CD4-positive, alpha-beta T cell treated with Interleukin-12 subunit alpha and Interleukin-12 subunit beta, for 1 hour (primary cell): ENCODE data around the gene OR7C2.
"Not testable (repeated sequence)": the region's sequence is repeated elsewhere in the genome, so short reads cannot be mapped to it uniquely, and the experiment has no call there.

Experiments used
- DNase-seq: peaks from one replicate; pipeline ENCODE4 v3.0.0-alpha.2; 2020

The OR7C2 gene

GRCh38 chr19:14941189-14941588 is at the start of gene OR7C2:
TSS of gene OR7C2 (plus strand) at chr19:14941489. CDS start at chr19:14941489, 0 bp downstream.
- no peak for DNase-seq

DNA sequence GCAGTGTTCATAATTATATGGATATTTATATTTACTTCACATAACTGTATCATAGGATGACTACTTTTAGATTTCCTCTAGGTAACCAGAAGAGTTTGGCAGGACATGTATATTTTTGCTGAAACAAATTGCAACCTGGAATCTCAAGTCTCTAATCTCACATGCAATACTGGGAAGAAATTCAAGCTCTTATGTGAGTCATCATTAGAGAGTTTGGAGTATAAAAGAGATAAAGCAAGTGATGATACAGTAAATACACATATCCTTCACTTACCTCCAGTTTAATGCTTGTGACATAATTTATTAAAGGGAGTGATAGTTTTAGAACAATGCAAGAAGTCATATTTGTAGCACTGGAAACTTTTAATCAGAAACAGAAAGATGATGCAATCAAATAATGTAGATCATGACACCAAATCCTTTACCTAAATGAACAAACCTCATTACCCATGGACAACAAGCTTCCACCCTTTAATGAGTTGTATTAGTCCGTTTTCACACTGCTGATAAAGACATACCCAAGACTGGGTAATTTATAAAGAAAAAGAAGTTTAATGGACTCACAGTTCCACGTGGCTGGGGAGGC is 39.5 kb upstream of the OR7C2 start:
- DNase-seq = no peak

DNA sequence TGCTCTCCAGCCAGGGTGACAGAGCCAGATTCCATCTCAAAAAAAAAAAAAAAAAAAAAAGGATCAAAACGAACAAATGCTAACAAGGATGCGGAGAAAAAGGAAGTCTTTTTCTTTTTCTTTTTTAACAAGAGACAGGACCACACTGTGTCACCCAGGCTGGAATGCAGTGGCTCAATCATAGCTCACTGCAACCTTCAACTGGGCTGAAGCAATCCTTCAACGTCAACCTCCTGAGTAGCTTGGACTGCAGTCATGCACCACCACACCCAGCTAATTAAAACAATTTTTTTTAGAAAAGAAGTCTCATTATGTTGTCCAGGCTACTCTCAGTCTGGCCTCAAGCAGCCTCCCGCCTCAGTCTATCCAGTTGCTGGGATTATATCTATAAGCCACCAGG is 34.6 kb upstream of the OR7C2 start:
- no peak for DNase-seq

DNA sequence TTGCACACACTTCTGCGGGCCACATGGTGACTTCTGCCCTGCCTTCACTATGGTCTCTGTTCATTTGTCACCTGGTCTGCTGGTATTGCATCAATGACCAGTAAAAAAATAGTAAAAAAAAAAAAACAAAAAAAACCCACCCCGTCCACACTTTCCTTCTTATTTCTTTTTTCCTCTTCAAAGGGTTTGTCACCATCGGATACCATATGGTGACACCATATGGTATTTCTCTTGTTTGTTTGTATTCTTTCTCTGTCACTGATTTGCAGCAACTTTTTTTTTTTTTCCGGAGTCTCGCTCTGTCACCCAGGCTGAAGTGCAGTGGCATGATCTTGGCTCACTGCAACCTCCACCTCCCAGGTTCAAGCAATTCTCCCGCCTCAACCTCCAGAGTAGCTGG is 26.2 kb upstream of the OR7C2 start:
- DNase-seq = no peak

- DNase-seq = no peak
These were observed 24.4 kb upstream of the OR7C2 start for GRCh38 chr19:14916848-14917247.

GRCh38 chr19:14933506-14933905 is 7.8 kb upstream of the OR7C2 start:
- no peak for DNase-seq

DNA sequence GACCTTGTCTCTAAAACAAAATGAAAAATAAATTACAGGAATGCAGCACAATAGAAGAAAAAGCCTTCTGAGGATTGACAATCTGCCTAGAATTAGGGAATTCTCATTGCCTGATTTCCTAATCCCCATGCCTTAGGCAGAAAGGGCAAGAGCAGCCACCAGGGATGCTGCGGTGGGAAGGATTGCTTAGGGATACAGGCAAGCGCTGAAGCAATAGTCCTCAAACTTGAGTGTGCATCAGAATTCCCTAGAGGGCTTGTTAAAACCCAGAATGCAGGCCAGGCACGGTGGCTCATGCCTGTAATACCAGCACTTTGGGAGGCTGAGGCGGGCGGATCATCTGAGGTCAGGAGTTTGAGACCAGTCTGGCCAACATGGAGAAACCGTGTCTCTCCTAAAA is 1.0 kb upstream of the OR7C2 start:
- DNase-seq = no peak

GRCh38 chr19:14943601-14944000 is 2.3 kb downstream of the OR7C2 start:
- DNase-seq = no peak

DNA sequence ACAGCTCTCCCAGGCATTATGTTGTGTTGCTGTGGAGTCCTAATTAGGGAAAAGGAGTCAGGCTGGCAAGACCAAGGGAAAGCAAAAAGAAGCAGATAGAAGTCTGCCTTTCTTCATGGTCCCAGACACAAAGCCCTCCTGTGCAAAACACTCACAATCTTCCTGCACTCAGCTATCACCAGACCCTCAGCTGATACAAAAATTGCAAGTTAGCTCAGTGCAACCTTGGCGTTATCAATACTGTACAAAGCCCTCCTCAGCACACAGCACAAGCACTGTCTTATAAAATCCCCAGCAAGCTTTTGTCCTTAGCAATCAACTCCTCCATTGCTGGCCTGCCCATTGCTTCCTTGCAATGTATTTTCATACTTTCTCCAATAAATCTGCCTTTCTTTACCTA is 3.2 kb downstream of the OR7C2 start:
- no peak for DNase-seq

DNA sequence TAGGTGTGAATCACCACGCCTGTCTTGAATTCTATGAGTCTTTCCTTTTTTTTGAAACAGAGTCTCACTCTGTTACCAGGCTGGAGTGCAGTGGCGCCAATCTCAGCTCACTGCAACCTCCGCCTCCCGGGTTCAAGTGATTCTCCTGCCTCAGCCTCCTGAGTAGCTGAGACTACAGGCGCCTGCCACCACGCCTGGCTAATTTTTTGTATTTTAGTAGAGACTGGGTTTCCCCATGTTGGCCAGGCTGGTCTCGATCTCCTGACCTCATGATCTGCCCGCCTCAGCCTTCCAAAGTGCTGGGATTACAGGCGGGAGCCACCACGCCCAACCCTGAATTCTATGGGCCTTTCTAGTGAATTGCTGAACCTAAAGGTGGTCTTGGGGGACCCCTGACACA is 8.1 kb downstream of the OR7C2 start:
- not testable (repeated sequence) for DNase-seq

DNA sequence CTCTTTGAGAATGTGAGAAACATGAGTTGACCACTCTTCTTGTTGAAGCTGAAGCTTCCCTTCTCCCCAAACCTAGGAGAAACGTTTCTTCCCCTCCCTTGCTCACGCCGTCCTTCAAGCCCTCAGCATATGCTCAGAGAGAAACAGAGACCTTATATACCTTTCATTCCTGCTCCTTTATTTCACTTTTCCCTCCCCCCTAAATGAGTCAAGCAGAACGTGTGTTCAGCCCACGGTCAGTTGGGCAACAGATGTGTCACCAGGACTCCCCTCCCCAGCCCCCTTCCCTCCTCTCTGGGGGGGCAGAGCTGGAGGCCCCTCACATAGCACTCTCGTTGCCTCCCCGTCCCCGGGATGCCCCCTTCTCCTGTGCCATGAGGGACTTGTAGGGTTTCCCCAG is 8.6 kb downstream of the OR7C2 start:
- no peak for DNase-seq

- no peak for DNase-seq
These were observed 9.1 kb downstream of the OR7C2 start for GRCh38 chr19:14950421-14950820.

- DNase-seq = no peak
These were observed 11.5 kb downstream of the OR7C2 start for GRCh38 chr19:14952767-14953166.

DNA sequence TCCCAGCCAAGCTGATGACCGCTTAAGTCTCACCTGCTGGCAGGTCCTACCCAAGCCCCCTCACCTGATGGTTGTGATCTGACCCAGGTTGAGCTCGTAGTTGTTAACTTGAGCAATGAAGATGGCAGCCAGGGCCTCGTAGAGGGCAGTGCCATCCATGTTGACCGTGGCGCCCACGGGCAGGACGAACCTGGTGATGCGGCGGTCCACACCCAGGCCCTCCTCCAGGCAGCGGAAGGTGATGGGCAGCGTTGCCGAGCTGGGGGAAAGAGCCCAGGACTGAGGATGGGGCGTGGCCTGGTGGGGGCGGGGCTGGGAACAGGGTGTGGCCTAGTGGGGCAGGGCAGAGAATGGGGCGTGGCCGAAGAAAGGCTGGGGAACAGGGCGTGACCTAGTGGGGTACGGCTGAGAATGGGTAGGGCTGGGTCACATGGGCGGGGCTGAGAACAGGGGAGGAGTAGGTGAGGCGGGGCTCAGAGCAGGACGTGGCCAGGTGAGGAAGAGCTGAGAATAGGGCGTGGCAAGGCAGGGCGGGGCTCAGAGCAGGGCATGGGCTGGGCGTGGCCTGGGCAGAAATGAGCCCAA is 12.9 kb downstream of the OR7C2 start:
- DNase-seq = no peak

DNA sequence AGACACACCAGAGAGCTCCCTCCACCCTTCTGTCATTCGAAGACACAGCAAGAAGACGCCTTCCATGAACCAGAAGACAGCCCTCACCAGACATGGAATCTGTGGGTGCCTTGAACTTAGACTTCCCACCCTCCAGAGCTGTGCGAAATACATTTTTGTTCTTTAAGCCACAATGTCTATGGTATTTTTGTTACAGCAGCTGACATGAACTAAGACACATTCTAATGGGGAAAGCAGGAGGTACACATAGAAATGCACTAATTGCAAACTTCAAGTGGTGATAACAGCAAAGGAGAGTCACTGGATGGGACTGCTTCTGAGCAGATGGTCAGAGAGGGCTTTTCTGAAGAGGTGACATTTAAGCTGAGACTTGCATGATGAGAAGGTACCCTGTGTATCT is 16.2 kb downstream of the OR7C2 start:
- no peak for DNase-seq

DNA sequence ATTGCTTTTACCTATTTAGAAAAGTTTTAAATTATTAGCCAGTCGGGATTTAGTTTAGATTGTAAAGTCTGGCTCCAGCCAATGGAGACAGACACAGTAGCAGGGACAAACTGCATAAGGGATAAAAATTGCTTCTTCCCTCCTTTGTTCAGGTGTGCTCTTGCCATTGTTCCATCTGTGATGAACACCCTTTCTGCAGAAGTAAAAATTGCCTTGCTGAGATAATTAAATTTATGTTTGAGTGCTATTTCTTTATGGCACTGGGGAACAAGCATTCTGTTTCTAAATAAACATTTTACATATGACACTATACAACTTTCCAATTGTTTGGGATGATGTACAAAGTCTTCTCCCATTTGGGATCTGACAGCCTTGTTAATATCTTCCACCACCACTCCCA is 18.0 kb downstream of the OR7C2 start:
- DNase-seq = no peak

DNA sequence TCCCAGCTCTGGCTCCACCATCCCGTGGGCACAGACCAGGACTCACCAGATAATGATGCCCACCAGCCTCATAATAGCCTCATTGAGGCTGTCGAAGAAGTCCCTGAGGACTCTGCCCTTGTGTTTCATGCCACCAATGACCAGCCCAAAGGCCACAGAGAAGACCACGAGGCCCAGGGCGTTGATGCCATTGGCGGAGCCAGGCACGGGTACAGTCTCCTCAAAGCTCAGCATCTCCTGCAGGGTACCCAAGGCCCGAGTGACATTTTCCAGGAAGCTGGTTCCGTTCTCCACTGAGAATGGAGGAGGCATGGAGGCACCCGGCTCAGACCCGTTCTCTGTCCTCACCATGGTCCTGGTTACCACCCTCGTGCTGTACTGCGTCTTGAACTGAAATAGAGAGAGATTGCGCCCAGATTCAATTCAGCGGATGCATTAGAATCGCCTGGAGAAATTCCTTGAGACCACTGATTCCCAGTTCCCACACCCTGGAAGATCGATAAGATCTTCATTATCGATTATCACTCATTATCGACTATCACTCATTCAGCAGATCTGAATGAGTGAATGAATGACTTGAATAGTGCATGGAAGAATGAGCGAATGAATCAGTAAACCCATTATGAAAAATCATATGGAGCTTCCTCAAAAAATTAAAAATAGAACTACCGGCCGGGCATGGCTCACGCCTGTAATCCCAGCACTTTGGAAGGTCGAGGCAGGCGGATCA is 20.8 kb downstream of the OR7C2 start:
- DNase-seq = no peak

DNA sequence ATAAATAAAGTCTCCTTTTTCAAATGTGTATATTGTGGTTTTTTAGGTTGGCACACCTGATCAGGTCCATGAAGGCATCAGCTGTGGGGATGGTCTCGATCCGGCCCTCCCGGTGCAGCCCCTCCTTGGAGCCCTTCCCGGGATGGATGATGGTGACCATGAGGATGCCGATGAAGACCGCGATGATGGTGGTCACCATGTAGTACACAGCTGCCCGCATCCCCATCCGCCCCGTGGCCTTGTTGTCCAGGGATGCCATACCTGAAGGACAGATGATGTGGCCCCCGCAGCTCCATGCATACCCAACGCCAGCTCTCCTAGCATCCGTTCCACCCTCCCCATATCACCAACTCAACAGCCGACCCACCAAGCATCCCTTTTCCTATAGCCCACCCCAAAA is 27.0 kb downstream of the OR7C2 start:
- no peak for DNase-seq

DNA sequence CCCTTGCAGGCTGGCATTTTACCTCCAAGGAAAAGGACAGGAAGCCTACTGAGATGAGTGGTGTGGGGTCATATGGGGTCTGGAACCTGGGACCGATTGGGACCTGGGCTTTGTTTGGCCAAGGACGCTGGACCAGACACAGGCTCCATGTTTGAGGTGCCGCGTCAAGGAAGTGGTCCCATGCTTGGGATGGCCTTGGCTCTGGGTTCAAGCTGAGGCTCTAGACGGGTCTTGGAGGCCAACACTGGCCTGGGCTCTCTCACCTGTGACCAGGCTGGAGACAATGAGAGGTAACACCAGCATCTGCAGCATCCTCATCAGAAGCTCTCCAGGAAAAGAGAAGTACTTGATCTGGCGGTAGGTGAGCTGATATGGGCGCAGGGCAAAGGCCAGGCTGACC is 30.2 kb downstream of the OR7C2 start:
- no peak for DNase-seq

DNA sequence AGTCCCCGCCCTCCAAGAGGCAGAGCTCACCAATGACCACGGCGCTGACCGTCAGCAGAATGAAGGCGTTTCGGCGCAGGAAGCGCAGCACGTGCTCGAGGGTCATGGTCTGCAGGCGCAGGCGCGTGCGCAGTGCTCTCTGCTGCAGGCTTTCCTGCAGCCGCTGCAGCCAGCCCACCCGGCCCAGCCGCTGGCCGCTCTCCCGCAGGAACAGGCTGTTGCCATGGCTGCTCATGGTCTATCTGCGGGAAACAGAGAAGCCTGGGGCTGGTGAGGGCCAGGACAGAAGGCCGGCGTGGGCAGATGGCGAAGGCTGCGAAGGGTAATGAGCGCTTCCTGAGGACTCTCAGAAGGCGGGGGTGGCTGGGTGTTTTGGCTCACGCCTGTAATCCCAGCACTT is 31.4 kb downstream of the OR7C2 start:
- DNase-seq = no peak

DNA sequence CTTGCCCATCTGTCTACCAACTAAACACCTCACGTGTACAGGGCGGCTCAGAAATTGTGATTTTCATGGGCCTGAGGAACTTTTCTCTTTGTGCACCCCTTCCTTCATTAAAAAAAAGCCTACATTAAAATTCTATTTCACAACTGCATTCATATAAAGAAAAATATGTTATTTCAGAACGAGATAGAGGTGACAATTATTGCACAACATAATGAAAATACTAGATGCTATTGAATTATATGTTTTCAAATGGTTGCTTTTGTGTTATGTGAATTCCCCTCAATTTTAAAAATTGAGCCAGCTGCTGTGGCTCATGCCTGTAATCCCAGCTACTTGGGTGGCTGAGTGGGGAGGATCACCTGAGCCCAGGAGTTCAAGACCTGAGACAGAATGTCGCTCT is 33.2 kb downstream of the OR7C2 start:
- DNase-seq = no peak

DNA sequence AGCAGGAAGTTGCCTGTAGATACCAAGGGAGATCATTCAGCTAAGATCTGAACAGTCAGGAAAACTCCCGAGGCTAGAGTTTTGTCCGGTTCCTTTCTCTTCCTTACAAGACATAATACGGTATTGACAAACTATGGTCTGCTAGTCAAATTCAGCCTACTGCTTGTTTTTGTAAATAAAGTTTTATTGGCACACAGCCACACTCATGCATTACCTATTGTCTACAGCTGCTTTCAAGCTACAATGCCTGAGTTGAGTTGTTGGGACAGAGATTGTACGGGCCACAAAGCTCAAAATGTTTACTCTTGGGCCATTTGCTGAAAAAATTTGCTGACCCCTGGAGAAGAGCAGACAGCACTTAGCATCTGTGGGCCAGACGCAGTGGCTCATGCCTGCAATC is 35.8 kb downstream of the OR7C2 start:
- no peak for DNase-seq

DNA sequence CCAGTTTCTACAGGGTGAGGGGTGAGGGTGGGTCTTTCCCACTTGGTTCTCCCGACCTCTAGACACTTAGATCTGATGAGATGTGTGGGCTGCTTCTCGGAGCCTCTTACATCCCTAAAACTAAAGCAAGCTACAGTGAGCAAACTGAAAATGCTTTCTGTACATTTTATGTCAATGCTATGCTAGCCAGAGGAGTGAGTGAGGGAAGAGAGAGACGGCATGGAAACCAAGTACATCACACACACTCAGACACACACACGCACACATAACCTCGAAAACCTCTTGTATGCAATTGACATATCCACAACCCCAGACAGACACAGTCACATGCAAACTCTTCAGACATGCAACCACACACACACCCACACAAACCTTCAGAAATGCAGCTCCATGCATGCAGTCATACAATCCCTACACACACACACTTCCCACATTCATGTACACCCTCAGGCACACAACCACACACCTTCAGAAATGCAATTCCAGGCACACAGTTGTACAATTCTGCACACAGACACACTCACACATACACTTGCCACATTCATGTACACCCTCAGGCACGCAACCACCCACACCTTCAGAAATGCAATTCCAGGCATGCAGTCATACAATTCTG is 37.0 kb downstream of the OR7C2 start:
- DNase-seq = no peak
